Erythroblast (primary cell): Measurements from ENCODE around the gene TRIM67.

ENCODE experiments used
- GATA1 ChIP-seq: IDR thresholded peaks from 2 replicates; pipeline ENCODE4 v1.6.1; 2011; ENCODE audit warnings: low read depth, mild to moderate bottlenecking, control low read depth, low read length, moderate library complexity
- POLR2A ChIP-seq: IDR thresholded peaks from 2 replicates; pipeline ENCODE4 v1.6.1; 2011; ENCODE audit warnings: mild to moderate bottlenecking, low read length

DNA sequence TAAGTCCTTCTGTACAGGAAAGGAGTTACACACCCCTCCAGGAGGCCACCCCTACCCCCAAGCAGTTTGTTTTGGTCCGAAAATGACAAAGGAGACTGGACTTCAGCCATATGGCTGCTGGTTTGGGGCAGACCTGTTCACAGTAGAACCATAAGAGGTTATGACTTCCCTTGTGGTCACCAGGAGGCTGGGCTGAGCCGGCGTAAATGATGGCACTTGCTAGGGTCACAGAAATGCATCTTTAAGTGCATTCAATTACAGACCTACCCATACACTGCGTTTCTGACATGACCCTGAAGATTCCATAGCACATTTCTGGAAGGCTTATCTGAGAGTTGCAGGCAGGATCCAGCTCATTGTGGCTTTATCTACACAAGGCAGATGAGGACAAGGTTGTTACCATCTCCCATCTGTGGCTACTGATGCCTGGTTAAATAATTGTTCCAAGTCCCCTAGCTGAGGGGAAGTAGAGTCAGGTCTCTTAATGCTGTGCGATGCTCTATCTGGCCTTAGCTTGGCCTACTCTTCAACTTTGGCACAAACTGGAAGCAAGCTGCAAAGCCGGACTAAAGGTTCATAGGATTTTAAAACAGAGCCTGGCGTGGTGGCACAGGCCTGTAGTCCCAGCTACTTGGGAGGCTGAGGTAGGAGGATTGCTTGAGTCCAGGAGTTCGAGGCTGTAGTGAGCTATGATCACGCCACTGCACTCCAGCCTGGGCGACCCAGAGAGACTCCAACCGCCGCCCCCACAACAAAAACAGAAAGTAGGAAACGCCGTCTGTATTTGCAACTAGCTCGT is 1.7 kb upstream of the TRIM67 start:
- TF ChIP-seq POLR2A: no peak
- TF ChIP-seq GATA1: peak; percentile 88
